HepG2 (cell line): ENCODE data around the gene ZNF512B. TPM values are rescaled to one million over a fixed set of nuclear protein-coding genes. Genes with fewer than 3 reads are reported as not detected.

ENCODE experiments used
- AHDC1 ChIP-seq: sonication (generic); formaldehyde crosslinking; IDR thresholded peaks from 2 replicates; pipeline ENCODE4 v1.5.1; 2020; ENCODE audit warnings: mild to moderate bottlenecking, missing genetic modification reagents, borderline replicate concordance
- FIP1L1 ChIP-seq: fragments of 200-400 bp; formaldehyde crosslinking; IDR thresholded peaks from 2 replicates; pipeline ENCODE4 v1.6.1; 2018; ENCODE audit warnings: low read depth, mild to moderate bottlenecking, low read length, moderate library complexity, borderline replicate concordance; ENCODE audit not compliant: insufficient read depth
- KDM4B ChIP-seq: sonication (generic); formaldehyde crosslinking; IDR thresholded peaks from 2 replicates; pipeline ENCODE4 v1.4.0; 2020; ENCODE audit warnings: missing genetic modification reagents
- PBX2 ChIP-seq: IDR thresholded peaks from 2 replicates; pipeline ENCODE4 v1.6.1; 2016; ENCODE audit warnings: control low read depth
- RAD21 ChIP-seq: fragments of 450-650 bp; formaldehyde crosslinking; IDR thresholded peaks from 2 replicates; pipeline ENCODE4 v1.5.0; 2020; ENCODE audit warnings: mild to moderate bottlenecking
- SALL1 ChIP-seq: sonication (generic); formaldehyde crosslinking; IDR thresholded peaks from 2 replicates; pipeline ENCODE4 v1.8.0; 2022; ENCODE audit warnings: mild to moderate bottlenecking, missing genetic modification reagents
- ZBTB14 ChIP-seq: sonication (generic); formaldehyde crosslinking; IDR thresholded peaks from 2 replicates; pipeline ENCODE4 v1.4.0; 2020; ENCODE audit warnings: missing genetic modification reagents
- ZFAT ChIP-seq: sonication (generic); formaldehyde crosslinking; conservative IDR thresholded peaks from 2 replicates; pipeline ENCODE4 v1.8.1; 2023; ENCODE audit warnings: missing genetic modification reagents, inconsistent platforms
- ZFP36 ChIP-seq: fragments of 150-350 bp; IDR thresholded peaks from 2 replicates; pipeline ENCODE4 v1.6.1; 2018; ENCODE audit warnings: borderline replicate concordance, low read length, low read depth; ENCODE audit not compliant: partially characterized antibody
- ZKSCAN8 ChIP-seq: IDR thresholded peaks from 2 replicates; pipeline ENCODE4 v1.6.1; 2016; ENCODE audit warnings: borderline replicate concordance, missing genetic modification reagents, missing compliant biosample characterization
- ZNF142 ChIP-seq: sonication (generic); formaldehyde crosslinking; IDR thresholded peaks from 2 replicates; pipeline ENCODE4 v1.4.0; 2020; ENCODE audit warnings: missing genetic modification reagents
- ZNF619 ChIP-seq: sonication (generic); formaldehyde crosslinking; IDR thresholded peaks from 2 replicates; pipeline ENCODE4 v1.4.0; 2020; ENCODE audit warnings: mild to moderate bottlenecking, missing genetic modification reagents
- ZNF670 ChIP-seq: sonication (generic); formaldehyde crosslinking; IDR thresholded peaks from 2 replicates; pipeline ENCODE4 v1.8.0; 2022; ENCODE audit warnings: mild to moderate bottlenecking, missing genetic modification reagents, borderline replicate concordance
- ZSCAN21 ChIP-seq: sonication (generic); formaldehyde crosslinking; IDR thresholded peaks from 2 replicates; pipeline ENCODE4 v1.8.0; 2022; ENCODE audit warnings: mild to moderate bottlenecking, missing genetic modification reagents, moderate library complexity, borderline replicate concordance
- polyA plus RNA-seq, 8 experiments: library from polyadenylated mRNA; depleted of rRNA in 3 of 8; stranded (reverse) in 7 of 8; unstranded in 1 of 8; fragments of >200 nt; fragmentation: Illumina TruSeq in 4 of 8; extraction: Trizol in 4 of 8; gene quantifications; 2 replicates each; pipeline versions ENCODE4 v1.2.1 to v1.2.3, GENCODE V29; 2011 to 2016; ENCODE audit warnings: low read depth in 4 of 8, missing spikeins in 1 of 8, mixed read lengths in 1 of 8; ENCODE audit not compliant: insufficient read depth in 1 of 8
- total RNA-seq, 5 experiments: library from RNA; depleted of rRNA; stranded (reverse); fragments of >200 nt; fragmentation: Illumina TruSeq; extraction: Trizol; gene quantifications; 2 replicates each; pipeline ENCODE4 v1.2.3, GENCODE V29; 2016; ENCODE audit warnings: low read depth in 1 of 5

The ZNF512B gene
- total and polyA plus RNA-seq, 2 of the 13 experiments (the other 11 are each of a cell fraction or from before 2014, with no cell fraction given): 11.5 to 30.6 TPM

GRCh38 chr20:63955827-63956663 is 13.7 kb downstream of the ZNF512B start, which contains the start of gene UCKL1 (continued):
- TF ChIP-seq AHDC1 (CRISPR knock-in tag) (no peak; the same call in 1 of the 2 replicates), PBX2 (CRISPR knock-in tag) (no peak), ZFAT (CRISPR knock-in tag) (peak; percentile 95), ZBTB14 (CRISPR knock-in tag) (peak; percentile 80), KDM4B (CRISPR knock-in tag) (peak; percentile 89), ZNF619 (peak; percentile 91), ZSCAN21 (peak; percentile 81; the same call in 1 of the 2 replicates), ZNF142 (peak; percentile 87), FIP1L1 (peak; percentile 86; the same call in 1 of the 2 replicates), ZNF670 (peak; percentile 89), ZFP36 (no peak), SALL1 (CRISPR knock-in tag) (peak; percentile 89), RAD21 (peak; percentile 77), ZKSCAN8 (CRISPR knock-in tag) (peak; percentile 82)
